Testis (tissue), 2 donors: Measurements from ENCODE around the gene ZNF296.

Experiments used
- CTCF ChIP-seq, 3 experiments: fragments of 450-650 bp in 2 of 3; fragments of 200-600 bp in 1 of 3; sonication (generic) in 1 of 3; IDR thresholded peaks; one replicate each; pipeline ENCODE4 v1.5.1; 2016 to 2019; ENCODE audit warnings: antibody characterized with exemption in 3 of 3, mild to moderate bottlenecking in 2 of 3, moderate library complexity in 1 of 3
- POLR2A ChIP-seq: fragments of 450-650 bp; IDR thresholded peaks from one replicate; pipeline ENCODE4 v1.6.1; 2017; ENCODE audit warnings: antibody characterized with exemption, mild to moderate bottlenecking, moderate library complexity

DNA sequence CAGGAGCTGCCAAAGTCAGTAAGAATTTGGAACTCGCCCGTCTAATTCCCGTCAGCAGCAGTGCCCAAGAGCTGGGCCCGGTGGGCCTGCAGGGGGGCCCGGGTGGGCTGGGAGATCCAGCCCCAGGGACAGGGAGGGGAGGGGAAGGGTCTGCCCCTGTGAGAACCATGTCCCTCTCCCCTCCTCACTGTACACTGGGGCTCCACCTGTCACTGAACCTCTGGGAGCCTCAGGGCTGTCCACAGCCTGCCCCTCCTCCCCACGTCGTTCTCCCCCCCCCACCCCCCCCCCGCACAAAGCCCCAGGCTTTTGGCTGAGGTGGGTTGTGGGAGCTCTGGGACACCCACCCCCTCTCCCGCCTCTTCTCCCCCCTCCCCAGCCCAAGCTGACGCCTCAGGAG lies 8.2 kb downstream of the ZNF296 start:
- TF ChIP-seq POLR2A: no peak
- TF ChIP-seq CTCF (IDR thresholded peaks at IDR 0.05): no peak
